HAP-1 (cell line): ENCODE data around the gene UBR7.
A peak's percentile ranks its signal among the peaks of the same experiment; 100 is the strongest.
"Not testable (repeated sequence)": the region's sequence is repeated elsewhere in the genome, so short reads cannot be mapped to it uniquely, and the experiment has no call there.

Experiments
- DNase-seq, 2 experiments: peaks; one replicate each; pipeline ENCODE4 v3.0.0-alpha.2; 2016 to 2020; ENCODE audit warnings: low spot score in 2 of 2
- H3K27me3 ChIP-seq: fragments of 250-450 bp; sonication (Bioruptor Pico); 2 replicates; pipeline ENCODE4 v1.5.1; 2020; ENCODE audit warnings: low read depth, mild to moderate bottlenecking, moderate library complexity
- H3K36me3 ChIP-seq: fragments of 250-450 bp; sonication (Bioruptor Pico); replicated peaks from 2 replicates; pipeline ENCODE4 v1.5.1; 2020; ENCODE audit warnings: mild to moderate bottlenecking
- H3K4me1 ChIP-seq: fragments of 250-450 bp; sonication (Bioruptor Pico); 2 replicates; pipeline ENCODE4 v1.5.1; 2020; ENCODE audit warnings: mild to moderate bottlenecking
- H3K4me3 ChIP-seq: fragments of 250-450 bp; sonication (Bioruptor Pico); 2 replicates; pipeline ENCODE4 v1.5.1; 2020; ENCODE audit warnings: mild to moderate bottlenecking, moderate library complexity
- H3K9me3 ChIP-seq: fragments of 250-450 bp; sonication (Bioruptor Pico); 2 replicates; pipeline ENCODE4 v1.5.1; 2020; ENCODE audit warnings: mild to moderate bottlenecking, moderate library complexity
- in situ Hi-C: fragments of 300-500 bp; cut with MboI; formaldehyde crosslinking; loops from 3 replicates; pipeline ENCODE4 v1.14.3; 2020; ENCODE audit warnings: low sequenced_read_pairs, inconsistent platforms, mixed read lengths

Gene UBR7

GRCh38 chr14:93214598-93214997, 7.5 kb downstream of the UBR7 start:
- in situ Hi-C loops = no loop called here
- Histone ChIP-seq H3K9me3 (no peaks in the 10 kb centered on the region), H3K27me3 (no peaks in the 10 kb centered on the region), H3K4me1 (peaks cover under 1% of the 10 kb centered on the region; the same call in 1 of the 2 replicates), H3K36me3 (peaks cover 60% of the 10 kb centered on the region), H3K4me3 (no peak overlapping the region)
- DNase-seq = no peak

GRCh38 chr14:93219103-93219726, 12.2 kb downstream of the UBR7 start:
- peak; percentile 39 to 52 for DNase-seq
- H3K9me3 ChIP-seq = no peaks in the 10 kb centered on the region
- no peak overlapping the region for H3K4me3 ChIP-seq
- H3K36me3 ChIP-seq = peaks cover 72% of the 10 kb centered on the region
- in situ Hi-C loops = no loop called here
- H3K4me1 ChIP-seq = no peaks in the 10 kb centered on the region
- H3K27me3 ChIP-seq = no peaks in the 10 kb centered on the region

- Histone ChIP-seq H3K9me3 (no peaks in the 10 kb centered on the region), H3K27me3 (no peaks in the 10 kb centered on the region), H3K4me3 (no peak overlapping the region), H3K4me1 (no peaks in the 10 kb centered on the region), H3K36me3 (peaks cover 69% of the 10 kb centered on the region)
- no peak for DNase-seq
- in situ Hi-C loops = no loop called here
Measured at GRCh38 chr14:93220509-93220908, 13.5 kb downstream of the UBR7 start.

- Histone ChIP-seq H3K9me3 (no peaks in the 10 kb centered on the region), H3K36me3 (peaks cover 71% of the 10 kb centered on the region), H3K4me3 (no peak overlapping the region), H3K4me1 (no peaks in the 10 kb centered on the region), H3K27me3 (no peaks in the 10 kb centered on the region)
- no peak for DNase-seq
- in situ Hi-C loops = no loop called here
Measured at GRCh38 chr14:93223565-93223964, 16.5 kb downstream of the UBR7 start.

- no peak overlapping the region for H3K4me3 ChIP-seq
- peaks cover 38% of the 10 kb centered on the region for H3K36me3 ChIP-seq
- in situ Hi-C loops = no loop called here
- no peaks in the 10 kb centered on the region for H3K9me3 ChIP-seq
- H3K27me3 ChIP-seq = no peaks in the 10 kb centered on the region
- no peaks in the 10 kb centered on the region for H3K4me1 ChIP-seq
- DNase-seq = no peak
Measured at GRCh38 chr14:93228550-93228949, 21.5 kb downstream of the UBR7 start.

- H3K36me3 ChIP-seq = peaks cover 26% of the 10 kb centered on the region
- H3K27me3 ChIP-seq = no peaks in the 10 kb centered on the region
- DNase-seq = no peak
- H3K4me3 ChIP-seq = no peak overlapping the region
- no peaks in the 10 kb centered on the region for H3K4me1 ChIP-seq
- no peaks in the 10 kb centered on the region for H3K9me3 ChIP-seq
- in situ Hi-C loops = no loop called here
Measured at GRCh38 chr14:93230539-93230938, 23.5 kb downstream of the UBR7 start.

- H3K27me3 ChIP-seq = no peaks in the 10 kb centered on the region
- H3K4me1 ChIP-seq = no peaks in the 10 kb centered on the region
- H3K9me3 ChIP-seq = no peaks in the 10 kb centered on the region
- DNase-seq = peak in 1 of 2 experiments; percentile 27
- H3K36me3 ChIP-seq = peaks cover 20% of the 10 kb centered on the region
- in situ Hi-C loops = no loop called here
- no peak overlapping the region for H3K4me3 ChIP-seq
Measured at GRCh38 chr14:93231129-93231979, 24.3 kb downstream of the UBR7 start.

- Histone ChIP-seq H3K36me3 (peaks cover 16% of the 10 kb centered on the region), H3K9me3 (no peaks in the 10 kb centered on the region), H3K4me3 (no peak overlapping the region), H3K27me3 (no peaks in the 10 kb centered on the region), H3K4me1 (no peaks in the 10 kb centered on the region)
- no peak for DNase-seq
- in situ Hi-C loops = no loop called here
Measured at GRCh38 chr14:93232159-93232558, 25.1 kb downstream of the UBR7 start.

- DNase-seq, H3K9me3 ChIP-seq, H3K4me3 ChIP-seq, in situ Hi-C loops, H3K4me1 ChIP-seq, H3K27me3 ChIP-seq, H3K36me3 ChIP-seq: not testable (repeated sequence)
Measured at GRCh38 chr14:93233078-93233477, 26.0 kb downstream of the UBR7 start.

- no peak for DNase-seq
- H3K4me3 ChIP-seq = no peak overlapping the region
- H3K27me3 ChIP-seq = no peaks in the 10 kb centered on the region
- H3K36me3 ChIP-seq = no peaks in the 10 kb centered on the region
- no peaks in the 10 kb centered on the region for H3K9me3 ChIP-seq
- in situ Hi-C loops = no loop called here
- no peaks in the 10 kb centered on the region for H3K4me1 ChIP-seq
Measured at GRCh38 chr14:93234798-93235197, 27.7 kb downstream of the UBR7 start.

- H3K4me3 ChIP-seq = no peak overlapping the region
- DNase-seq = no peak
- H3K27me3 ChIP-seq = no peaks in the 10 kb centered on the region
- peaks cover 6% of the 10 kb centered on the region for H3K36me3 ChIP-seq
- in situ Hi-C loops = no loop called here
- H3K4me1 ChIP-seq = no peaks in the 10 kb centered on the region
- no peaks in the 10 kb centered on the region for H3K9me3 ChIP-seq
Measured at GRCh38 chr14:93239869-93240677, 33.0 kb downstream of the UBR7 start.

- Histone ChIP-seq H3K4me1 (no peaks in the 10 kb centered on the region), H3K36me3 (peaks cover 9% of the 10 kb centered on the region), H3K27me3 (no peaks in the 10 kb centered on the region), H3K9me3 (no peaks in the 10 kb centered on the region), H3K4me3 (no peak overlapping the region)
- in situ Hi-C loops = no loop called here
- no peak for DNase-seq
Measured at GRCh38 chr14:93240678-93241000, 33.6 kb downstream of the UBR7 start.

GRCh38 chr14:93245764-93246420, 38.8 kb downstream of the UBR7 start:
- Histone ChIP-seq H3K27me3 (no peaks in the 10 kb centered on the region), H3K4me1 (no peaks in the 10 kb centered on the region), H3K4me3 (no peak overlapping the region), H3K9me3 (no peaks in the 10 kb centered on the region), H3K36me3 (peaks cover 9% of the 10 kb centered on the region)
- in situ Hi-C loops = no loop called here
- no peak for DNase-seq
